ENCODE data around the gene OLFM2.

OLFM2 gene

GRCh38 chr19:9875031-9875627, 61.2 kb downstream of the OLFM2 start:
- no peaks in the 10 kb centered on the region; the same call in 1 of the 2 replicates for H3K9me3 ChIP-seq (ENCODE audit: control insufficient read depth, insufficient read depth, low read length)
- no peaks in the 10 kb centered on the region for H3K36me3 ChIP-seq (ENCODE audit: insufficient read depth, low read length)
- no peak overlapping the region for H3K9ac ChIP-seq (ENCODE audit: low read depth, low read length)
- H3K4me1 ChIP-seq (ENCODE audit: insufficient read depth, low read length), result 0 out of 2 replicates have a peak, but pooled peaks cover 3% of the 10 kb centered on the region

- no peaks in the 10 kb centered on the region for H3K36me3 ChIP-seq (ENCODE audit: insufficient read depth, low read length)
- no peaks in the 10 kb centered on the region for H3K4me1 ChIP-seq (ENCODE audit: insufficient read depth, low read length)
- H3K9ac ChIP-seq (ENCODE audit: low read depth, low read length), result no peak overlapping the region
- no peaks in the 10 kb centered on the region for H3K9me3 ChIP-seq (ENCODE audit: control insufficient read depth, insufficient read depth, low read length)
Observed at GRCh38 chr19:9872618-9873242, 63.6 kb downstream of the OLFM2 start.

- Histone ChIP-seq H3K9ac (ENCODE audit: low read depth, low read length) (no peak overlapping the region), H3K36me3 (ENCODE audit: insufficient read depth, low read length) (no peaks in the 10 kb centered on the region), H3K9me3 (ENCODE audit: control insufficient read depth, insufficient read depth, low read length) (no peaks in the 10 kb centered on the region), H3K4me1 (ENCODE audit: insufficient read depth, low read length) (no peaks in the 10 kb centered on the region)
Observed at GRCh38 chr19:9871626-9872338, 64.5 kb downstream of the OLFM2 start.

- Histone ChIP-seq H3K9me3 (ENCODE audit: control insufficient read depth, insufficient read depth, low read length) (no peaks in the 10 kb centered on the region), H3K9ac (ENCODE audit: low read depth, low read length) (no peak overlapping the region), H3K36me3 (ENCODE audit: insufficient read depth, low read length) (no peaks in the 10 kb centered on the region), H3K4me1 (ENCODE audit: insufficient read depth, low read length) (peaks cover 5% of the 10 kb centered on the region)
Observed at GRCh38 chr19:9868983-9869617, 67.2 kb downstream of the OLFM2 start.

- no peak overlapping the region for H3K9ac ChIP-seq (ENCODE audit: low read depth, low read length)
- peaks cover 5% of the 10 kb centered on the region for H3K4me1 ChIP-seq (ENCODE audit: insufficient read depth, low read length)
- no peaks in the 10 kb centered on the region for H3K36me3 ChIP-seq (ENCODE audit: insufficient read depth, low read length)
- no peaks in the 10 kb centered on the region for H3K9me3 ChIP-seq (ENCODE audit: control insufficient read depth, insufficient read depth, low read length)
Observed at GRCh38 chr19:9865732-9866501, 70.4 kb downstream of the OLFM2 start.

GRCh38 chr19:9863759-9864158, 72.6 kb downstream of the OLFM2 start:
- Histone ChIP-seq H3K9me3 (ENCODE audit: control insufficient read depth, insufficient read depth, low read length) (no peaks in the 10 kb centered on the region), H3K9ac (ENCODE audit: low read depth, low read length) (no peak overlapping the region), H3K4me1 (ENCODE audit: insufficient read depth, low read length) (peaks cover 5% of the 10 kb centered on the region), H3K36me3 (ENCODE audit: insufficient read depth, low read length) (no peaks in the 10 kb centered on the region)

- Histone ChIP-seq H3K36me3 (ENCODE audit: insufficient read depth, low read length) (no peaks in the 10 kb centered on the region), H3K4me1 (ENCODE audit: insufficient read depth, low read length) (peaks cover 9% of the 10 kb centered on the region), H3K9ac (ENCODE audit: low read depth, low read length) (no peak overlapping the region), H3K9me3 (ENCODE audit: control insufficient read depth, insufficient read depth, low read length) (no peaks in the 10 kb centered on the region)
Observed at GRCh38 chr19:9862938-9863337, 73.4 kb downstream of the OLFM2 start.

GRCh38 chr19:9861503-9861902, 74.8 kb downstream of the OLFM2 start:
- Histone ChIP-seq H3K36me3 (ENCODE audit: insufficient read depth, low read length) (no peaks in the 10 kb centered on the region; the same call in 1 of the 2 replicates), H3K9ac (ENCODE audit: low read depth, low read length) (no peak overlapping the region), H3K9me3 (ENCODE audit: control insufficient read depth, insufficient read depth, low read length) (no peaks in the 10 kb centered on the region), H3K4me1 (ENCODE audit: insufficient read depth, low read length) (peaks cover 9% of the 10 kb centered on the region)

- Histone ChIP-seq H3K36me3 (ENCODE audit: insufficient read depth, low read length) (no peaks in the 10 kb centered on the region; the same call in 1 of the 2 replicates), H3K9ac (ENCODE audit: low read depth, low read length) (no peak overlapping the region)
Observed at GRCh38 chr19:9860407-9860806, 75.9 kb downstream of the OLFM2 start.

GRCh38 chr19:9858766-9859165, 77.5 kb downstream of the OLFM2 start:
- Histone ChIP-seq H3K4me1 (ENCODE audit: insufficient read depth, low read length) (peaks cover 4% of the 10 kb centered on the region; the same call in 1 of the 2 replicates), H3K9ac (ENCODE audit: low read depth, low read length) (no peak overlapping the region), H3K9me3 (ENCODE audit: control insufficient read depth, insufficient read depth, low read length) (no peaks in the 10 kb centered on the region), H3K36me3 (ENCODE audit: insufficient read depth, low read length) (no peaks in the 10 kb centered on the region; the same call in 1 of the 2 replicates)

More at GRCh38 chr19:9860407-9860806, 75.9 kb downstream of the OLFM2 start:
- H3K4me1 ChIP-seq (ENCODE audit: insufficient read depth, low read length), result peaks cover 4% of the 10 kb centered on the region; the same call in 1 of the 2 replicates
- H3K9me3 ChIP-seq (ENCODE audit: control insufficient read depth, insufficient read depth, low read length), result no peaks in the 10 kb centered on the region

GRCh38 chr19:9857920-9858746, 78.2 kb downstream of the OLFM2 start:
- H3K9ac ChIP-seq (ENCODE audit: low read depth, low read length), result no peak overlapping the region
- H3K9me3 ChIP-seq (ENCODE audit: control insufficient read depth, insufficient read depth, low read length), result no peaks in the 10 kb centered on the region
- H3K4me1 ChIP-seq (ENCODE audit: insufficient read depth, low read length), result peaks cover 4% of the 10 kb centered on the region; the same call in 1 of the 2 replicates
- H3K36me3 ChIP-seq (ENCODE audit: insufficient read depth, low read length), result no peaks in the 10 kb centered on the region; the same call in 1 of the 2 replicates

- H3K9ac ChIP-seq (ENCODE audit: low read depth, low read length), result no peak overlapping the region
- no peaks in the 10 kb centered on the region for H3K9me3 ChIP-seq (ENCODE audit: control insufficient read depth, insufficient read depth, low read length)
- H3K4me1 ChIP-seq (ENCODE audit: insufficient read depth, low read length), result peaks cover 4% of the 10 kb centered on the region; the same call in 1 of the 2 replicates
- no peaks in the 10 kb centered on the region; the same call in 1 of the 2 replicates for H3K36me3 ChIP-seq (ENCODE audit: insufficient read depth, low read length)
Observed at GRCh38 chr19:9857076-9857721, 79.1 kb downstream of the OLFM2 start.

- Histone ChIP-seq H3K9me3 (ENCODE audit: control insufficient read depth, insufficient read depth, low read length) (no peaks in the 10 kb centered on the region), H3K4me1 (ENCODE audit: insufficient read depth, low read length) (peaks cover 4% of the 10 kb centered on the region; the same call in 1 of the 2 replicates), H3K9ac (ENCODE audit: low read depth, low read length) (no peak overlapping the region), H3K36me3 (ENCODE audit: insufficient read depth, low read length) (no peaks in the 10 kb centered on the region; the same call in none of the 2 replicates)
Observed at GRCh38 chr19:9856609-9857008, 79.7 kb downstream of the OLFM2 start.
